GM18511 (cell line): ENCODE results near the gene UBE2QL1.

Experiments
- ATAC-seq: cut with Tn5 transposase; IDR thresholded peaks from one replicate; pipeline ENCODE4 v1.9.1; 2021; ENCODE audit warnings: mild to moderate bottlenecking, moderate library complexity; ENCODE audit not compliant: unreplicated experiment

The UBE2QL1 gene

DNA sequence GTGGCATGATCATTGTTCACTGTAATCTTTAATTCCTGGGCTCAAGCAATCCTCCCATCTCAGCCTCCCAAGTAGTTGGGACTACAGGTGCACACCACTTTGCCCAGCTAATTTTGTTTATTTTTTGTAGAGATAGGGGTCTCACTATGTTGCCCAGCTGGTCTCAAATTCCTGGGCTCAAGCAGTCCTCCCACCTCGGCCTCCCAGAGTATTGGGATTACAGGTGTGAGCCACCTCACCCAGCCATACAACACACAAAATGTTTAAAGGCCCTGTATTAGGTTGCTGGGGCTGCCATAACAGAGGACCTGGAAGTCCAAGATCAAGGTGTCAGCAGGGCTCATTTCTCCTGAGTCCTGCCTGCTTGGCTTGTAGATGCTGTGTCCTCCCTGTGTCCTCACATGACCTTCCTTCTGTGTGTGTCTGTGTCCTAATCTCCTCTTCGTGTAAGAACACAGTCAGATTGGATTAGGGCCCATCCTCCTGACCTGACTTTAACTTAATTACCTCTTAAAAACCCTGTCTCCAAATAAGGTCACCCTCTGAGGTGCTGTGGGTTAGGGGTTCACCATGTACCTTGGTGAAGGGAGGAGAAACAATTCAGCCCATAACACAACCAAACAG, 5.4 kb downstream of the UBE2QL1 start:
- ATAC-seq: no peak

- ATAC-seq: no peak
Measured at GRCh38 chr5:6454628-6455053, 6.0 kb downstream of the UBE2QL1 start.

- ATAC-seq: no peak
Measured at GRCh38 chr5:6455571-6456200, 7.0 kb downstream of the UBE2QL1 start.

DNA sequence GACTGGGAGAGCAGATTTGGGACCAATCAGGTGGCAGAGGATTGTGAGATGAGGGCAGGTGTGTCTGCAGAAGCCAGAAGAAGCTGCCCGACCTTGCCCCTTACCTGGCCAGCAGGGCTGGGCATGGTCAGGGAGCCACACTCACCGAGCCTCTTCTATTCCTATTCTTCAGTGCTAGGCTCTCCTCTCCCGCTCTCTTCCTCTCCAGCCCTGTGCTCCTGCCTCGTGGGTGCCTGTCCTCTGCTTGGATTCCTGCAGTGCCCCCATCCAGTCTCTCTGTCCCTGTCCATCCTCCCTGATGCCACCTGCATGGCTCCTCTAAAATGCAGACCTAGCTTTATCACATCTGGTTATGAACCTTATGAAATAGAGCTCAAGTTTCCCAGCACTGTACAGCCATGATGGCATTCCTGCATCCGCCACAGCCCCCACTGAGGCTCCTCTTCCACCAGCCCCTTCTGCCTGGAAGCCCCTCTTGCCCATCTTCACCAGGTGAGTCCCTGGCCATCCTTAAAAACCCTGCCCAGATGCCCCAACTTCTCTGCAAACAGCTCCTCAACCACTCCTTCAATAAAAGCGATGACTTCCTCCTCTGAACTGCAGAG, 8.2 kb downstream of the UBE2QL1 start:
- ATAC-seq: no peak

DNA sequence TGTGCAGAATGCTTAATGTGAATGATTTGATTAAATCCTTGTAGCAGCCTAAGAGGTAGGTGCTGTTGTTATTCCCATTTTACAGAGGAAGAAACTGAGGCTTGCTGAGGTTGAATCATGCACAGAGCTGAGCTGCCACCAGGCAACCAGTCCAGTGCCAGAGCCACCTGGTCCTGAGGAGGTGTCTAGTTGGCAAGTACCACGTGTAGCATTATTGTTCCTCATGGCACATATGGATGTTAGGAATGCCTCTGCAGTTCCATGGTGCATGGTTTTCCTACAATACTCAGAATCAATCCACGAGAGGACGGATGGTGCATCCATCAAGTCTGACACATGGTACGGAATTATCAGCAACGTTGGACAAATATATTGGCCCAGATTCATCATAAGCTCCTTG, 8.9 kb downstream of the UBE2QL1 start:
- no peak for ATAC-seq

DNA sequence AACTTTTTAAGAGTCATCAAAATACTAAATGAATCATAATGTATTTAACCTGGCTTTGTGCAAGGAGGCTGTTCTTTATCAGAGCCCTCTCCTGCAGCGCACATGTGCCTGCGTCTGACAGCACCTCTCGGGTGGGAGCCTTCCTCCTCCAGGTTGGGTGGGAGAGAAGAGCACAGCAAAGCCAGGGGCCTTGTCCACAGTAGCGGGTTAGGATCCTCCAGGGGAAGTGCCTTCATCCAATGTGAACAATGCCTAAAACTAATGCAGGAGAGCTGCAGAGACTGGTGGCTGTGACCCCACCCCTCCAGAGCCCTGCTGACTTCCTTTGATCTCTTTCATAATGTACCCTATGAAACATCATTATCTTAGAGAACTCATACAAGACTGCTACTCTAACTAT, 10.2 kb downstream of the UBE2QL1 start:
- ATAC-seq: no peak

- no peak for ATAC-seq
Measured at GRCh38 chr5:6459896-6460295, 11.2 kb downstream of the UBE2QL1 start.

GRCh38 chr5:6461006-6461405, 12.3 kb downstream of the UBE2QL1 start:
- no peak for ATAC-seq

DNA sequence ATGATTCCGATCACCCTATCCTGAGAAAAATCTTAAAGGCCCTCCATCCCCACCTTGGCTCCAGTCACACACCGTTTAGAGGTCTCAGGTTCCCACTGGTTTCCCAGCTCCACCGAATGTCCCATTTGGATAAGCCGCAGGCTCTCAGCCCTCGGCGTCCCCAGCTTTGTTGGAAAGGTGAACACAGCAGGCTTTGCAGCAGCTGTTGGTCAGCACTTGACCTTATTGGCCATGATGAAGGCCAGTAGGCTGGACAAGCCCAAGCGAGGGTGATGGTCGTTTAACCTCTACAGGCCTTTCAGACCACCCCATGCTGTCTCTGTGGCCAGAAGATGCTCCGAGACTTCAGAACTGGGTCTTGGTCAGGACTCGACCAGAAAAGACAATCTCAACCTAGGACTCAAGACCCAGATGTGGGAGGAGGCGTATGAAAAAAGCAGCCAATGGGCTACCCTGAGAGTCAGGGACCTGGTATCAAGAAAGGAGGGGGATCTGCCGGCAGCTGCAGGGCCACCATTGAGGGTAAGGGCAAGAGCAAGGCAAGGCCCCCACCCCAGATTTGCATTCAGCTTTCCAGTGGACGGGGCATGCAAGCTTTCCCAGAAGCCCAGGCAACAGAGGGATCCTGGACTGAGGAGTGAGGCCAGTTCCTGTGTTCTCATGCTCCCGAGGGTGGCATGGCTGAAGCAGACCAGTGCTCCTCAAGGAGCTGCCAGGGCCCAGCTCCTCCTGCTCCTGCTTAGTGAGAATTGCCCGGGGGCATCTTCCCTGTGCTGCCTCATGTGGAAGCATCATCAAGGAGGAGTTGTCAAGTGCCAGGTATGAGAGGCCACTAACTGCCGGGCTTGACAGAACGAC, 13.4 kb downstream of the UBE2QL1 start:
- no peak for ATAC-seq

DNA sequence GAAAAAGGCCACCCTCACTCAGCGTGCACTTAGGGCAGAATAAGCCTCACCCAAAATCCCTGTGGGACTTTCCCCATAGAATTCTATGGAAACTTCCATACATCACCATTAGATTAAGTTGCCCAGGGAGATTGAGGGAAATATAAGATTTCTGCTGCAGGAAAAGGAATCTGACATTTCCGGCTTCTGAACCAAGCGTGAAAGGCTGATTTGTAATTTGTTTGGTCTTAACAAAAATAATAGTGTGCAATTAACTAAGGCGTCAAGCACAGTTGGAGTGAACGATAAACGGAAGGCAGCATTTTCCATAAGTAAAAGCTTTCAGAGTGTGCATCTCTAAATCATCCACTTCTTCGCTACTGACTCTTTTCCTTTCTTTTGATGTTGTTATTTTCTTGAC, 14.0 kb downstream of the UBE2QL1 start:
- no peak for ATAC-seq

DNA sequence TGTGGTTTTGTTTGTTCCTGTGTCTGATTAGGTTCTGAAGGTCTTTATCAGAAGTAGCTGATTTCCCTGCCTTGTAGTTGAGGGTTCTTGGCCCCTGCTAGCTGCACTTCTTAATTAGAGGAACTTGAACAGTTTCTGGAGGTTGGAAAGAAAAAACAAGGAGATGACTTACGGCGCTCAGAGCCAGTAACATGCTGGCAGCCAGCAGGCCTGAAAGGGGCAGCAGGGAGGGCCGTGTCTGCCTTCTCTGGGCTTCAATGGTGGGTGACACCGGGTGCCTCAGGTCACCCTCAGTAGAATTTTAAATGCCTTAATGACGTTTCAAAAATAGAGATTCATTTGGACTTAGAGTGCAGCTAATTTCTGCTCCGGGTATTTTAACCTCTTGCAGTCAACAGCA, 15.8 kb downstream of the UBE2QL1 start:
- no peak for ATAC-seq

- ATAC-seq: no peak
Measured at GRCh38 chr5:6465831-6466790, 17.5 kb downstream of the UBE2QL1 start.

GRCh38 chr5:6466975-6467567, 18.4 kb downstream of the UBE2QL1 start:
- no peak for ATAC-seq

GRCh38 chr5:6467591-6467990, 18.9 kb downstream of the UBE2QL1 start:
- no peak for ATAC-seq

DNA sequence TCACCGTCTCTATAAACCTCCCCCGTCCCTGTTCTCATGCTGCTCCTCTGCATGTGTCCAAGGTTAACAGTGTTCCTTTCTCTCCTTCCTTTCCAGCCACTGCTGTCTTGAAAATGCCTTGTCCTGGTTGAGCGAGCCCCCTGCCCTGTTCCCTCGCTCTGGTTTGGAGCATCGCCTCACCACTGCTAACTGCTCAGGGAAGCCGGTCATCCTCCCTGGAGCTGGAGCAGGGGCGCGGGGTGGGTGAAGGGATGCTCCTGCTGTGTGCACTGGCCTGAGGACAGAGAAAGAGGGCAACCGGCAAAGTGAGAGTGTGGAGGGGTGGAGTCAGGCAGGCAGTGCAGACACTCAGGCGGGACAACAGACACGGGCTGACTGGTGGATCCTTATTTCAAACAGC, 19.4 kb downstream of the UBE2QL1 start:
- ATAC-seq: no peak

GRCh38 chr5:6468870-6469269, 20.2 kb downstream of the UBE2QL1 start:
- ATAC-seq: no peak

DNA sequence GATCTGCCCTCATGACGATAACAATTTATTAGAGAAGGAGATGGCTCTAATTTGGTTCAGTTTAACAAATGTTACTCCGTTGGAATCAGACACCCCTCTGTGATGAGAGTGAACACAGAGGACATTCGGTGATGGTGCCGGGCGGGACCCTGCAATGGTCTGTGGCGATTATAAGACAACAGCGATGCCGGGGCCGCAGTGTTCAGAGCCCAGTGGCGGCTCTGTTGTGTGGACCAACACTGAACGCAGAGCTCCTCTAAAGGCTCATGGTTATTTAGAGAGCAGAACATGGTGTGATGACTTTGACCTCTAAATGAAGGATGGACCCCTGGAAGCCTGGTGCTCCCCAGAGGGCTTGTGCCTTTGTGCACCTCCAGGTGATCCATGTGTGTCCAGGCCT, 21.2 kb downstream of the UBE2QL1 start:
- no peak for ATAC-seq

GRCh38 chr5:6470672-6471071, 22.0 kb downstream of the UBE2QL1 start:
- no peak for ATAC-seq

DNA sequence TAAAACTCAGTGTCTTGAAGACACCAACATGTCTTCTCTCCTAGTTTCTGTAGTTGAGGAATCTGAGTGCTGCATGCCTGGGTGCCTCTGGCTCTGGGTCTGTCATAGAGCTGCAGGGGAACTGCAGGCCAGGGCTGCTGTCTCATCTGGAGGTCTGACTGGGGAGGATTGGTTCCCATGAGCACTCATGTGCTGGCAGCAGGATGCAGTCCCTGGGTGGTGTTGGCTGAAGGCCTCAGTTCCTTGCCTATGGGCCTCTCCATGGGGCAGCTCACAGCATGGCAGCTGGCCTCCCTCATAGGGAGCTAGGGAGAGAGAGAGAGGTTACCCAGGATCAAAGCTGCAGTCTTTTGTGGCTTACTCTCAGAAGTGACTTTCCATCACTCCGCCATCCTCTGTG, 22.6 kb downstream of the UBE2QL1 start:
- ATAC-seq: no peak

GRCh38 chr5:6472792-6473191, 24.1 kb downstream of the UBE2QL1 start:
- no peak for ATAC-seq
